ENCODE measurements around the gene FFAR4. TPM values are rescaled to one million over a fixed set of nuclear protein-coding genes. Genes with fewer than 3 reads are reported as not detected.
A peak's percentile ranks its signal among the peaks of the same experiment; 100 is the strongest.

FFAR4 gene
- total RNA-seq, 2 donors from 2014 or later, result not detected

GRCh38 chr10:93599335-93599734, 32.9 kb downstream of the FFAR4 start:
- DNase-seq (ENCODE audit: low spot score) (no peak), ATAC-seq (no peak)
- H3K9me3 Mint-ChIP-seq, result no peaks in the 10 kb centered on the region
- no peaks in the 10 kb centered on the region for H3K36me3 Mint-ChIP-seq
- H3K27ac Mint-ChIP-seq, result no peak overlapping the region
- H3K4me3 Mint-ChIP-seq, result no peak overlapping the region
- H3K4me1 Mint-ChIP-seq (ENCODE audit: low read depth in 2 of 2), result no peaks in the 10 kb centered on the region
- peaks cover 20 to 29% of the 10 kb centered on the region in 2 donors for H3K27me3 Mint-ChIP-seq

GRCh38 chr10:93599778-93600177, 33.3 kb downstream of the FFAR4 start:
- no peaks in the 10 kb centered on the region for H3K9me3 Mint-ChIP-seq
- peaks cover 20 to 33% of the 10 kb centered on the region in 2 donors for H3K27me3 Mint-ChIP-seq
- no peak overlapping the region for H3K27ac Mint-ChIP-seq
- H3K4me1 Mint-ChIP-seq (ENCODE audit: low read depth in 2 of 2), result no peaks in the 10 kb centered on the region
- DNase-seq (ENCODE audit: low spot score) (no peak), ATAC-seq (no peak)
- no peaks in the 10 kb centered on the region for H3K36me3 Mint-ChIP-seq
- H3K4me3 Mint-ChIP-seq, result no peak overlapping the region

- Mint-ChIP-seq H3K27ac (no peak overlapping the region), H3K36me3 (no peaks in the 10 kb centered on the region), H3K4me3 (no peak overlapping the region), H3K9me3 (no peaks in the 10 kb centered on the region), H3K27me3 (peaks cover 20 to 36% of the 10 kb centered on the region in 2 donors), H3K4me1 (ENCODE audit: low read depth in 2 of 2) (no peaks in the 10 kb centered on the region)
- DNase-seq (ENCODE audit: low spot score) (no peak), ATAC-seq (peak in 1 of 2 donors; percentile 20)
Measured at GRCh38 chr10:93600446-93601145, 34.1 kb downstream of the FFAR4 start.

GRCh38 chr10:93601146-93601773, 34.8 kb downstream of the FFAR4 start, which contains the start of gene RBP4:
Gene RBP4 (minus strand): TSS chr10:93601235. CDS start chr10:93601028, 207 bp downstream.
- no peak for DNase-seq (ENCODE audit: low spot score)
- H3K4me3 Mint-ChIP-seq, result no peak within 1 kb of the TSS
- H3K4me1 Mint-ChIP-seq (ENCODE audit: low read depth in 2 of 2), result no peaks in the 10 kb centered on the region
- peaks cover 23 to 41% of the 10 kb centered on the region in 2 donors for H3K27me3 Mint-ChIP-seq
- ATAC-seq, result peak; percentile 17 to 47
- H3K9me3 Mint-ChIP-seq, result no peaks in the 10 kb centered on the region
- H3K36me3 Mint-ChIP-seq, result no peaks in the 10 kb centered on the region
- no peak within 1 kb of the TSS for H3K27ac Mint-ChIP-seq

GRCh38 chr10:93601774-93602162, 35.3 kb downstream of the FFAR4 start:
- H3K9me3 Mint-ChIP-seq, result no peaks in the 10 kb centered on the region
- H3K36me3 Mint-ChIP-seq, result no peaks in the 10 kb centered on the region
- no peaks in the 10 kb centered on the region for H3K4me1 Mint-ChIP-seq (ENCODE audit: low read depth in 2 of 2)
- H3K27me3 Mint-ChIP-seq, result peaks cover 29 to 44% of the 10 kb centered on the region in 2 donors
- H3K4me3 Mint-ChIP-seq, result no peak overlapping the region
- no peak for DNase-seq (ENCODE audit: low spot score)
- H3K27ac Mint-ChIP-seq, result no peak overlapping the region
- ATAC-seq, result no peak

- no peak overlapping the region for H3K27ac Mint-ChIP-seq
- DNase-seq (ENCODE audit: low spot score) (no peak), ATAC-seq (no peak)
- H3K4me1 Mint-ChIP-seq (ENCODE audit: low read depth in 2 of 2), result no peaks in the 10 kb centered on the region
- H3K9me3 Mint-ChIP-seq, result no peaks in the 10 kb centered on the region
- H3K27me3 Mint-ChIP-seq, result peaks cover 29 to 55% of the 10 kb centered on the region in 2 donors
- H3K4me3 Mint-ChIP-seq, result no peak overlapping the region
- H3K36me3 Mint-ChIP-seq, result no peaks in the 10 kb centered on the region
Measured at GRCh38 chr10:93603023-93603422, 36.6 kb downstream of the FFAR4 start.

GRCh38 chr10:93604146-93604545, 37.7 kb downstream of the FFAR4 start:
- Mint-ChIP-seq H3K9me3 (no peaks in the 10 kb centered on the region), H3K4me3 (no peak overlapping the region), H3K27me3 (peaks cover 32 to 59% of the 10 kb centered on the region in 2 donors), H3K36me3 (no peaks in the 10 kb centered on the region), H3K4me1 (ENCODE audit: low read depth in 2 of 2) (no peaks in the 10 kb centered on the region), H3K27ac (no peak overlapping the region)
- DNase-seq (ENCODE audit: low spot score) (no peak), ATAC-seq (no peak)

- H3K9me3 Mint-ChIP-seq, result no peaks in the 10 kb centered on the region
- no peak for ATAC-seq
Measured at GRCh38 chr10:93608421-93608820, 42.0 kb downstream of the FFAR4 start.

GRCh38 chr10:93612311-93612710, 45.8 kb downstream of the FFAR4 start, which contains the start of gene PDE6C:
Gene PDE6C (plus strand): TSS chr10:93612537. CDS start chr10:93612726, 189 bp downstream.
- DNase-seq (ENCODE audit: low spot score), result no peak
- H3K4me1 Mint-ChIP-seq (ENCODE audit: low read depth in 2 of 2), result no peaks in the 10 kb centered on the region
- no peak within 1 kb of the TSS for H3K4me3 Mint-ChIP-seq
- H3K27me3 Mint-ChIP-seq, result peaks cover 13 to 23% of the 10 kb centered on the region in 2 donors
- H3K27ac Mint-ChIP-seq, result no peak within 1 kb of the TSS
- no peaks in the 10 kb centered on the region for H3K9me3 Mint-ChIP-seq
- no peak for ATAC-seq
- no peaks in the 10 kb centered on the region for H3K36me3 Mint-ChIP-seq

More at GRCh38 chr10:93608421-93608820, 42.0 kb downstream of the FFAR4 start:
- H3K4me1 Mint-ChIP-seq (ENCODE audit: low read depth in 2 of 2), result no peaks in the 10 kb centered on the region
- H3K36me3 Mint-ChIP-seq, result no peaks in the 10 kb centered on the region
- no peak overlapping the region for H3K4me3 Mint-ChIP-seq
- H3K27ac Mint-ChIP-seq, result no peak overlapping the region
- peaks cover 20 to 50% of the 10 kb centered on the region in 2 donors for H3K27me3 Mint-ChIP-seq
- DNase-seq (ENCODE audit: low spot score), result no peak

- DNase-seq (ENCODE audit: low spot score), result no peak
- Mint-ChIP-seq H3K36me3 (no peaks in the 10 kb centered on the region), H3K27me3 (peaks cover 13 to 17% of the 10 kb centered on the region in 2 donors), H3K4me3 (no peak overlapping the region), H3K4me1 (ENCODE audit: low read depth in 2 of 2) (no peaks in the 10 kb centered on the region), H3K27ac (no peak overlapping the region), H3K9me3 (no peaks in the 10 kb centered on the region)
- ATAC-seq, result no peak
Measured at GRCh38 chr10:93613126-93613525, 46.7 kb downstream of the FFAR4 start.

GRCh38 chr10:93614101-93614825, 47.8 kb downstream of the FFAR4 start:
- H3K4me3 Mint-ChIP-seq, result no peak overlapping the region
- DNase-seq (ENCODE audit: low spot score) (no peak), ATAC-seq (no peak)
- peaks cover 9 to 11% of the 10 kb centered on the region in 2 donors for H3K27me3 Mint-ChIP-seq
- no peaks in the 10 kb centered on the region for H3K4me1 Mint-ChIP-seq (ENCODE audit: low read depth in 2 of 2)
- no peaks in the 10 kb centered on the region for H3K36me3 Mint-ChIP-seq
- no peak overlapping the region for H3K27ac Mint-ChIP-seq
- H3K9me3 Mint-ChIP-seq, result no peaks in the 10 kb centered on the region

GRCh38 chr10:93615576-93616235, 49.2 kb downstream of the FFAR4 start:
- no peak overlapping the region for H3K4me3 Mint-ChIP-seq
- H3K4me1 Mint-ChIP-seq (ENCODE audit: low read depth in 2 of 2), result no peaks in the 10 kb centered on the region
- H3K9me3 Mint-ChIP-seq, result no peaks in the 10 kb centered on the region
- ATAC-seq, result no peak
- DNase-seq (ENCODE audit: low spot score), result no peak
- peaks cover 9 to 10% of the 10 kb centered on the region in 2 donors for H3K27me3 Mint-ChIP-seq
- H3K27ac Mint-ChIP-seq, result no peak overlapping the region
- no peaks in the 10 kb centered on the region for H3K36me3 Mint-ChIP-seq

- no peaks in the 10 kb centered on the region for H3K36me3 Mint-ChIP-seq
- no peaks in the 10 kb centered on the region for H3K9me3 Mint-ChIP-seq
- no peaks in the 10 kb centered on the region for H3K4me1 Mint-ChIP-seq (ENCODE audit: low read depth in 2 of 2)
- peaks cover 9 to 20% of the 10 kb centered on the region in 2 donors for H3K27me3 Mint-ChIP-seq
- ATAC-seq (no peak), DNase-seq (ENCODE audit: low spot score) (no peak)
- H3K4me3 Mint-ChIP-seq, result no peak overlapping the region
- H3K27ac Mint-ChIP-seq, result no peak overlapping the region
Measured at GRCh38 chr10:93620925-93621324, 54.5 kb downstream of the FFAR4 start.
